Measurements from ENCODE around the gene CDA.

DNA sequence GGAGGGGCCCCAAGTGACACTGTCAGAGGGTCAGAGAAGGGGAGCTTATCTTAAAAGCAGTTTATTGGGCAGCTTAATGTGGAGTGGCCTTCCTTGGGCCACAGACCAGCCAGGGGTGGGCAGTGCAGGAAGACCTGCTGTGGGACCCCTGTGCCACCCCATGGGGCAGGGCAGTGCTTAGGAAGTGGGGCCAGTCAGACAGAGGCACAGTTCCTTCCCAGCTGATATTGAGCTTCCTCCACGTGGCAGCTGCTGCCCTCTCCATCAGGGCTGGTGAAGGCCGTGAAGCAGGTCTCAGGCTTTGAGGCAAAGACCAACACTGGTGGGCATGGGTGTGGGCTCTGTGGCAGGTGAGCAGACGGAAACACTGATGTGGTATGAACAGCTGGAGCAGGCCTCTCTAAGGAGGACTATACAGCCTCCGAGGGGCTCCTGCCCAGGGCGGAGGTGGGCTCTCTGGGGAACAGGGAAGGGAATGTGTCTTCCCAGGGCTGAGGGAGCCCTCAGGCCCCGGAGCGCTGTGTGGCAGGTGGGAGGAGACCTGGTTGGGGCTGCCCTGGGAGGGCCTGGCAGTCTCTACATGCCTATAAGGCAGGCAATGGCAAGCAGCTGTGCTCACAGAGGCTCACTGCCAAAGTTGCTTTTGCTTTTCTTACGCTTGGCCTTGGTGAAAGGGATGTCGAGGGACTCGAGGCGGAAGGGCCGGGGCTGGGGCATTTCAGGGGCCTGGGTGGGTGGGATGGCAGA lies 75.2 kb downstream of the CDA start:
- no peak for TF ChIP-seq FOS (IDR thresholded peaks at IDR 0.05; ENCODE audit: borderline replicate concordance, insufficient read depth, low read length)
- TF ChIP-seq, protein P1, sequence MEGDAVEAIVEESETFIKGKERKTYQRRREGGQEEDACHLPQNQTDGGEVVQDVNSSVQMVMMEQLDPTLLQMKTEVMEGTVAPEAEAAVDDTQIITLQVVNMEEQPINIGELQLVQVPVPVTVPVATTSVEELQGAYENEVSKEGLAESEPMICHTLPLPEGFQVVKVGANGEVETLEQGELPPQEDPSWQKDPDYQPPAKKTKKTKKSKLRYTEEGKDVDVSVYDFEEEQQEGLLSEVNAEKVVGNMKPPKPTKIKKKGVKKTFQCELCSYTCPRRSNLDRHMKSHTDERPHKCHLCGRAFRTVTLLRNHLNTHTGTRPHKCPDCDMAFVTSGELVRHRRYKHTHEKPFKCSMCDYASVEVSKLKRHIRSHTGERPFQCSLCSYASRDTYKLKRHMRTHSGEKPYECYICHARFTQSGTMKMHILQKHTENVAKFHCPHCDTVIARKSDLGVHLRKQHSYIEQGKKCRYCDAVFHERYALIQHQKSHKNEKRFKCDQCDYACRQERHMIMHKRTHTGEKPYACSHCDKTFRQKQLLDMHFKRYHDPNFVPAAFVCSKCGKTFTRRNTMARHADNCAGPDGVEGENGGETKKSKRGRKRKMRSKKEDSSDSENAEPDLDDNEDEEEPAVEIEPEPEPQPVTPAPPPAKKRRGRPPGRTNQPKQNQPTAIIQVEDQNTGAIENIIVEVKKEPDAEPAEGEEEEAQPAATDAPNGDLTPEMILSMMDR (IDR thresholded peaks at IDR 0.05; ENCODE audit: extremely low read depth in 1 of 2, insufficient read depth in 1 of 2, low read depth in 1 of 2, low read length in 2 of 2): no peak
